Jurkat, Clone E6-1 (cell line): ENCODE results near the gene NUDT14. TPM values are rescaled to one million over a fixed set of nuclear protein-coding genes. Genes with fewer than 3 reads are reported as not detected.
A peak's percentile ranks its signal among the peaks of the same experiment; 100 is the strongest.

Experiments
- DNase-seq: peaks from one replicate; pipeline ENCODE4 v3.0.0-alpha.2; 2011; ENCODE audit warnings: low read depth, low spot score
- H3K4me3 ChIP-seq: 2 replicates; pipeline ENCODE4 v1.5.1; 2011; ENCODE audit warnings: mild to moderate bottlenecking, low read length, control low read depth, moderate library complexity
- polyA plus RNA-seq: library from polyadenylated mRNA; unstranded; fragments of >200 nt; gene quantifications from one replicate; pipeline ENCODE4 v1.2.1, GENCODE V29; 2012; ENCODE audit warnings: missing spikeins; ENCODE audit not compliant: insufficient read length, insufficient read depth

Gene NUDT14
- polyA plus RNA-seq = 41.0 TPM

DNA sequence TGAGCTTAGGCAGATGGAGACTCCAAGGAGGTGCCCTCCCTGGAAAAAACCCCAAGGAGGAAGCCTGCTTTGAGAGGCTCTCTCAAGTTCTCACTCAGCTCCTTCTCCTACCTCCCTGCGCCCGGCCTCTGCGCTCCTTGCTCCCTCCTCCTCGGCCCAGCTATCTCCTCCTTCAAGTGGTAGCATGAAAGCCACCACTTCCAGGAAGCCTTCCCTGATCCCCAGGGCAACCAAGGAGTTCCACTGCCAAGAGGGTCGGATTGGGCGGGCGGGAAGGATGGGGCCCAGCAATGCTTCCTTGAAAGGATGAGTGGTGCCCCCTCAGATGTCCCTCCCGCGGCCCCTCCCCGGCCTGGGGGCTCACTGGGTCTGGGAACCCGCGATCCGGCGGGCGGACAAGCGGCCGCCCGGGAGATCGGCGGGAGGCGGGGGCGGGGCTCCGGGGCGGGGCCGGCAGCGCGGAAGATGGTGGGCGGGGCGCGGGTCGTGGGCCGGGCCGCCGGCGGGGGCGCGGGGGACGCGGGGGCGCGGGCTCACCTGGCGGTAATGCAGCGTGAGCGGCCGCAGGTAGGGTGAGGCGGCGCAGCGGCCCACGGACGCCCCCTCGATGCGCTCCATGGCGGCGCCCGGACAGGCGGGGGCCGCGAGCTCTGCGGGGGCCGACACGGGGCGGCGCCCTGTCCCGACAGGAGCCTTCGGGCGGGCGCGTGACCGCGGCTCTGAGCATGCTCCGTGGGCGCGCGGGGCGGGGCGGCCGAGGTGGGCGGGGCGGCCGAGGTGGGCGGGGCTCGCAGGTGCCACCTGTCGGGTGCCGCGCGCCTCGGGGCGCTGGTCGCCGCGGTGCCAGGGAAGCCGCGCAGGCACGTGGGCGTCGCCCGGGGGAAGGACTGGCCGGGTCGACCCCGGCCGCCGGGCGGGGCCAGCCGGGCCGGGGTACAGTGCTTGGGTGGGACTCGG is at the start of gene NUDT14:
TSS of gene NUDT14 (minus strand) at position 721 of the 957 bp plus-strand sequence. CDS start at position 618, 103 bp downstream.
- peak within 1 kb of the TSS; percentile 56 for H3K4me3 ChIP-seq
- DNase-seq = no peak

DNA sequence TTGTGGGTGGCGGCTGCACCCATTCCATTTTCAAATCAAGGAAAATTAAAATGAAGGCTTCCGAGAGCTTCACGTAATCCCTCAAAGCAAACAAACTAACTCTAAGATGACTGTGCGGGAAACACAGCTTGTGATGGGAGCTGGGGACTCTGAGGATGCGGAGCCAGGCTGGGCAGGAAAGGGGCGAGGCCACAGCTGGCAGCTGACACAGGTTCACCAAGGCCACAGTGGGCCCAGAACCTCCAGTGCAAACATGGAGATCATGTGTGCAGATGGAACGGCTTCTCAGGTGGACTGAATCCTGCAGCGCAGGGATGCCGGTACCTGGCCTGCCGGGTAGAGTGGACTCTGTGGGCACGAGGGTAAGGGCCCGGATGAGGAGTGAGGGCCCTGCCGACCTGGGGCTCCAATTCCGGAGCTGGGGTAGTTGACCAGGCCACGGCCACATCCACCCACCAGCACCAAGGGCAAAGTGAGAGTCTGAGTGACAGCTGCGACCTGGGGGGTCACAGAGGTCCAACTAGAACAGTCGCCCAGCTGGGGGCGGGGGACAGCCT is 48.1 kb upstream of the NUDT14 start:
- H3K4me3 ChIP-seq = no peak overlapping the region
- no peak for DNase-seq

DNA sequence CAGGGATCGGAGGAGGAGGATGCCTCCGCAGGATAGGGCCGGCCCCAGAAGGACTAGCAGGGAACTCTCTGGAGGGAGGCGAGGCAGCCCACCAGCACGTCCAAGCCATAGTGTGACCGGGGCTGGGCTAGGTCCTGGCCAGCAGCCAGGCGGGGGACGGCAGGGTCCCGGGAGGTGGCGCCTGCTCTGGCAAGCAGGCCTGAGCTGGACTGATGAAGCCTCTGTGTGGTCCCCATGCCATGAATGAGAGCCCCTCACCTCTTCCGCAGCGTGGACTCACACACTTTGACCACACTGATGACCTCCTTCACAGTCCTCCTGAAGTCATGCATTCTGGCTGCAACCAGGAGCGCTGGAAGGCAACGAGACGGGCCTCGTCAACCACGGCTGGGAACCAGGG is 47.5 kb upstream of the NUDT14 start:
- no peak for DNase-seq
- H3K4me3 ChIP-seq = no peak overlapping the region

DNA sequence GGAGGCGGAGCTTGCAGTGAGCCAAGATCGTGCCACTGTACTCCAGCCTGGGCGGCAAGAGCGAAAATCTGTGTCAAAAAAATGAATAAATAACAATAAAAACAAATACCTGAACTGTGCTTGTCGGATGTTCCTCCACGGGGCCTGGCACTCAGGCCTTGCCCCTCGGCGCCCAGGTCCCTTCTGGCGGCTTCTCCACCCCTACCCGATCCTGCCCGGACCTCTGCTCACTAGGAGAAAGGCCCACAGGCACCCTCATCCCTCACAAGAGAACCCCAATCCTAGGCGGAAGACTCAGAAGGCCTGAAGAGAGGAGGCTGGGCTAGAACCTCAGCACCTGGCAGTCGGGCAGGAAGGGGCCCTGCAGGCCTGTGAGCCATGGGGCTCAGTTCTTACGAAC is 46.2 kb upstream of the NUDT14 start:
- DNase-seq = no peak
- no peak overlapping the region for H3K4me3 ChIP-seq

DNA sequence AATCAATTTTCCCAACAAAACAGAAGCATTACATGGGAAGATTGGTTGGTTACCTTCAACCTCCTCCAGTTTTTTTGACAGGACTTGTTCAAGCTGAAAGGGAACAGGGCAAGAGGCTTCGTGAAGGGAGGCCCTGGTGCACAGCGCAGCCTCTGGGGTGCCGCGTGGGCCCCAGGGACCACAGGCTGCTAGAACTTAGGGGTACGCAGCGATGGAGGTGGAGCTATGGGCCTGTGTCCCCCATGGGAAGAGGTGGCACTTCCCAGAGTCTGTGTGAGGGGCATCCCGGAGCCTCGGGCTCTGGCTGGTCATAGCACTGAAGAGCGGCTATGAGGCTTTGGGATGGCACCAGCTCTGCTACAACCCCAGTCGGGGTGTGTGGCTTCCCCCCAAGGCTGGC is 45.1 kb upstream of the NUDT14 start:
- DNase-seq = no peak
- H3K4me3 ChIP-seq = no peak overlapping the region

DNA sequence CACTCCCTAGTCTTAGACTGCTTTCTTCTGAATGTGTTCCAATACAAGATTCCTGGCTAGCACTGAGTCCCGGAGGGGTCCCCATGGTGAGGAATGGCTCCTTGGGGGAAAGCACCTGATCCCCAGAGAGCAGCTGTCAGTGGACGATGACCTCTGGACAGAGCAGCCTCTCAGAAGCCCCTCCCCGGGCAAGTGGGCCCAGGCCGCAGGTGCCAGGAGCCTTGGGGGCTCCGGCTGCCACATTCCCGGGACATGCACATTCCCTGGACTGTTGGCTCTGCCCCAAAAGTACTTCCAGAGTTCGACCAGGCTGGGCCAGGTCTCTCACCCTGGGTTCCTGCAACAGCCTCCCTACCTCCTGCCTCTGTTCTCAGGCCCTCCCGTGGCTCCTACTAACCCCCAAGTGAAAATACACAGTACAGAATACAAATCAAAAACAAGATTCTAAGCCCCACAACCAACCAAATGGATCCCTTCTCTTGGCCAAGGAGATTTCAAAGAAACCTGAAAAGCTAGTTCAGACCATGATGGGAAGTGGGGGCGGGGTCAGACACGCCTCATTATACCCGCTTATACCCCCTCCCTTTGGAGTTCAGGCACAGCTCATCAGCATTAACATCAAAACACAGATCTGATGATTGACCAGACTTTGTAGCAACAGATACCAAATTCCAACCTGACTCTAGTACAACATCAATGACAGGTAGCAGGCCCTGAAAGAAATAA is 43.9 kb upstream of the NUDT14 start:
- no peak overlapping the region for H3K4me3 ChIP-seq
- no peak for DNase-seq

DNA sequence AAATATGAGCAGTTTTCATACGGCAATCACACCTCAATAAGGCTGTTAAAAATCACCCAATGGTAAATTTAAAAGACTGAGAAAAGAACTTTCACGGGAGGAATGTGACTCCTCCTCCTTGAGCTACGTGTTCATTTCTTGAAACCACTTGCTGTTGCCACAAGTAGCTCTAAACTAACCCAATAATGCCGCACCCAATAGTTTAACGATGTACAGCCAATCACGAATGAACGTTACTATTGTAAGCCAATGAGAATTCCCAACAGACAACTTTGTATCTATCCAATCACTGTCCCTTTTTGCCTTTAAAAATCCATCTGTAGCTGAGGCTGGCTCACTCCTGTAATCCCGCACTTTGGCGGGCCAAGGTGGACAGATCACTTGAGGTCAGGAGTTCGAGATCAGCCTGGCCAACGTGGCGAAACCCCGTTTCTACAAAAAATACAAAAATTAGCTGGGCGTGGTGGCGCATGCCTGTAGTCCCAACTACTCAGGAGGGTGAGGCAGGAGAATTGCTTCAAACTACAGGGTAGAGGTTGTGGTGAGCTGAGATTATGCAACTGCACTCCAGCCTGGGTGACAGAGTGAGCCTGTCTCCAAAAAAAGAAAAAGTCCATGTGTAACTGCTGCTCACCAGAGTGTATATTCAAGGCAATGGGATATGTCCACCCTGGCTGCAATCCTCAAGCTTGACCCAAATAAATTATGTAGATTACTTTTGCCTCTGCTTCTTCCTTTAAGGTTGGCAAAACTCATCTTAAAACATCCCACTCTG is 42.8 kb upstream of the NUDT14 start:
- H3K4me3 ChIP-seq = no peak overlapping the region
- DNase-seq = no peak

DNA sequence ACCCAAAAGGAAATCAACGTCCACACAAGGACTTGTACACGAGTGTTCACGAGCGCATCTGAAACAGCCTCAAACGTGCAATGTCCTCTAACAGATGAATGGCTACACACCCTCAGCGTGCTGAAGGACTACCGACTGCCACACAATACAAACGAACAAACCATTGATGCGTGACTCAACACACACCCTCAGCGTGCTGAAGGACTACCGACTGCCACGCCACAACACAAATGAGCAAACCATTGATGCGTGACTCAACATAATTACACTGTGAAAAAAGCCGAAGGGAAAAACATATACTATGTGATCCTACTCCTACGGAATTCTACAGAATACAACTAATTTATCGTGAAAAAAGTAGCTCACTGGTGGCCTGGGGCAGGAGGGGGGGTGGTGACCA is 42.1 kb upstream of the NUDT14 start:
- no peak overlapping the region for H3K4me3 ChIP-seq
- no peak for DNase-seq

DNA sequence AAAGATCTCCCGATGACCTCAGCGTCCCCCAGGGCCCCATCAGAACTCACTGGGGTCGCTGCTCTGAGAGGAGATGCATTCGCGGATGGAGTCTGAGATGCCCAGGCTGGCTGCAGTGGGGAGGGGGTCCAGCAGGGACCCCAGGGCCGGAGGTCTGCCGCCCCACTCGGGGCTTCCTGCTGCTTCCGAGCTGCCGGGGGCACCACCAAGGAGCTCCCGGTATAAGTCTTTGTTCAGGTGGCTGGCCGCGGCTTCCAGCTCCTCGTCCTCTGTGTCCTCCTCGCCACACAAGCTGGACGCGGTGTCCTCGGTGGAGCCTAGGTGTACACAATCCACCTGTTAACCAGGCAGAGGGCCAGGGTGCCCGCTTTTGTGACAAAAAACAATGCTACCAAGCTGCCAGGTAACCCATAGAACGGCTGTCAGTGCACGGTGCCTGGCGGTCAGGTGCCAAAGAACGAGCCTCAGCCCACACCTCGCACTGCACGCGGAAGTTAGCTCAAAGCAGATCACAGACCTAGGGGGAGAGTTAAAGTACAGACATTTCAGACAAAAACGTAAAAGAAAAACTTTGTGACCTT is 40.6 kb upstream of the NUDT14 start:
- DNase-seq = no peak
- H3K4me3 ChIP-seq = no peak overlapping the region

DNA sequence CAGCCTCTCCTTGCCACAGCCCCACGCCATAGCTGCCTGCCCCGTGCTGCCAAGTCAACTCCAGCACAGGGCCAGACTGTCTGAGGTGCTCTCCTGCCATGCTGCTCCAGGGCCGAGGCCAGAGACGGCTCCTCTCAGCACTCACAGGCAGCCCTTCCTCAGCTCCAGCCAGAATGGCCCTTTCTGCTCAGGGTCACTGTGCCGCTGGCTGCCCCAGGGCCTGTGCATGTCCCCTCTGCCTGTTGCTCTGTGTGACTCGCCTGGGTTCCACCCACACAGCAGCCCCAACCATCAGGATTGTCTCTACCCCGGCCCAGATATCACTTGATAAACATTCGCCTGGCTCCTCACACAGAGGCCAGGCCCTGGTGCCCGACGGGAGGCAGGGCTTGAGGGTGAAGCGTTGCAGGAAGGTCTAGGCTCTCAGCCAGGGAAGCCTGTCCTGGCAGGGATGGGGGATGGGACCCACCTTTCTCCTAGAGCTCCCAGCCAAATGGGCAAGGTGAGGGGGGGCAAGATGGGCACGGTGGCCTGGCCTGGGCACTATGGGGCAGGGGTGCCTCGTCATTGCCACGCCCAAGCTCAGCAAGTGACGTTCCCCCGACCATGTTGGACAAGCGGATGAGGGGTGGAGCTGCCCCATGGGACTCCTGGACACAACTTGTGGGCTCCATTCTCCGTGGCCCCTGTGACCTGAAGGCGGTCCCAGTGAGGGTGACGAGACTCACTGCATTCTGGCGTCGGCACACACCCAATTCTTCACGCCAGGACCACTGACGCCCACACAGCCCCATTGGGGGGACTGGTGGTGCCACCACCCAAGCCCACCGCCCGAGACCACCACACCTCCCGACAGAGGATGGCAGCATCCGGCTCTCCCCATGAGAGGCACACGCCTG is 39.8 kb upstream of the NUDT14 start:
- DNase-seq = no peak
- H3K4me3 ChIP-seq = no peak overlapping the region

DNA sequence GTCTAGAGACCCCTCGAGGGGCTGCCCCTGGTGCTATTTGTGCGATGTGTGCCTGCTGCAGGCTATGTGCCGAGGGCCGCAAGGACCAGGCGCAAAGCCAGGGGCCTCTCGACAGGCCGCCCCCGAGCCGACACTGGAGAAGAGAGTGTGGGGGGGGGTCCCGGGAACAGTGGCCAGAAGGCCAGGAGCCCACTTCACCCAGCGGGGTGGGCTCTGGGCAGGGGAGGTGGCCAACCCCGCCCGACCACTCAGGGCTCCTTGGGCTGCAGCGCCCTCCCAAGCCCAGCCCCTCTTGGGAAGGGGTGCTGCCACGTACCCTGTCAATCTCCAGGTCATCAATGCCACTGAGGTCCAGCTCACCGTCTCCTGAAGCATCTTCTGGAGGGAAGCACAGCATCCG is 38.6 kb upstream of the NUDT14 start:
- DNase-seq = no peak
- H3K4me3 ChIP-seq = no peak overlapping the region

DNA sequence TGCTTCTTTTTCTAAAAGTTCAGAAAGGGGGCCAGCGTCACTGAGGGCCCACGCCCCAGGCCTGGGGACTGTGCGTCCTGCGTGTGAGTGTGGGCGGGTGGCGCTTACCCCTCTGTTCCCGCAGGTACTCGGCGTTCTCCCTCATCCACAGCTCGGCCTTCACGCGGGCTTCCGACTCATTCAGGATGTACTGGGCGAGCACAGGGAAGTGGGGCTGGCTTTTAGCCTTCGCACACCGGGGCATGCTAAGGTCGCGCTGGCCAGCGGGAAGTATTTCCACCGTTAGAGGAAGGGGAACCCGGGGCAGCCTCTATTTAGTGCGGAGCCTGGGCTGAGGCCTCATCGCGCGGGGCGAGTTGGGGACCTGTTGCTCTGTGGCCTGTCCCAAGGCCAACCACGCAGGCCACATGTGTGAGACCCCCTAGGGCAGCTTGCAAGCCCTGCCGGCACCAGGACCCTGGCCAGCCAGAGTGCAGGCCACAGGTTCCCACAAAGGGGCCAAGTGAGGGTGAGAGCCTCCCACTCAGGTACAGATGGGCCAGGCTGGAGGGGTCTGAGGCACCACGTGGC is 38.0 kb upstream of the NUDT14 start:
- DNase-seq = no peak
- H3K4me3 ChIP-seq = no peak overlapping the region

DNA sequence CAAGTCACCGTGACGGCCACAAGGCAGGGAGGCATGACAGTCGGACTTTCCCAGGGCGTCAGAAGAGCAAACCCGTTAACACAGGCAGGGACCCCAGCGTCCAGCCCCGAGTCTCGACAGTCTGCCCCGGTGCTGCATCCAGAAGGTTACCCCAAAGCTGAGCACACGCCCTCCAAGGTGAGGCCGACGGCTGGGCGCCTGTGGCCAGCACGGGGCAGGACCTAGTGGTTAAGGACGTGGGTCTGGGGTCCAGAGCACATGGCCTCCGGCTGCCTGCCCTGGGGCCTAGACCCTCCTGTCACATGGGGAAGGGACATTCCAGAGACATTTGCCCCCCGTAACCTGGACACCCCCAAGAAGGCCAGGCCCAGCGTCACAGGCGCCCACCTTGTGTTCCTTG is 37.5 kb upstream of the NUDT14 start:
- H3K4me3 ChIP-seq = no peak overlapping the region
- no peak for DNase-seq

DNA sequence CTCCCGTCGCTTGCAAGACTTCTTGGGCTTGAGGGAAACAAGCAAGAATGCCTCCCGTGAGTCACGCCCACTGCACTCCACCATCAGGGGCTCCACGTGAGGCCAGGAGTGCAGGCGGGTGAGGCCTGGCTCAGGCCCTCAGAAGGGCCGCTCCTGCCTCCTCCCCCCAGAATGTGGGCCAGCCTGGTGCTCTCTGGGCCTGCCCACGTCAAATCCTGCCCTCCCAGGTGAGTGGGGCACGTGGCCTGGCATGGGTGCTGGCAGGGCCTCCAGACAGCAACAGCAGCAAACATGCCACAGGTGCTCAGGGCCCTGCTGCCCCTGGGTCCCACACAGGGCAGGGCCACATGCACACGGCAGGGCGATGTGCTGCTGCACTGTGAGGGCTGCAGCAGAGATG is 36.7 kb upstream of the NUDT14 start:
- DNase-seq = no peak

DNA sequence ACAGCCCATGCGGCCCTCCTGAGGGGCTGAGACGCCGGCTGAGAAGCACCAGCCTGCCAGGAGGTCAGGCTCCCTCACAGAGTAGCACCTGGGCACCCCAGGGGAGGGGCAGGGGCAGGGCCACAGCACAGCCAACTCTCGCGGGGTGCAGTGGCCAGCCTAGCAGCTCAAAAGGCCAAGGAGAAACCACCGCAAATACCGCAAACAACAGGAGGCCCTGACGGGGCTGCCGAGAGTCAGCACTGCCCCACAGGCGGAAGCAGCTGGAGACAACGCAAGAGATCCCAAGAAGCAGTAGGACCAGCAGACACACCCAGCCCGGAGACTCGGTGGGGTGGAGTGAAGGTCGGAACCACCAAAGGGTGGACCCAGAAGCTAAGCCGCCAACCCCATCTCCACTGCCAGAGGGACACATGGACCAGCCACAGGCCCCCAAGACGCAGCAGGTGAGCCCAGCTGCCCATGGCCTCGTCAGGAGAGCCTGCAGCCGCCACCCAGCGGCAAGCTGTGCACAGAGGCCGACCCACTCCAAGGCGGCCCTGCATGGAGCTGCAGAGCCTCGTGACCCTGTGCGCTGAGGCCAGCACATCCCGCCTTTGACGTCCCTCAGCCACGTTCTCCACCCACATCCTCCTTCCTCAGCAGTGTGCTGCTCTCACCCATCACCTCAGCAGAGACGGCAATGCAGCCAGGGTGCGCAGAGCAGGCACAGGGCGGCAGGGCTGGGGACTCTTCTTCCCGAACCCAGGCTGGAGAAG is 35.6 kb upstream of the NUDT14 start:
- no peak for DNase-seq
- no peak overlapping the region for H3K4me3 ChIP-seq

More for the DNA sequence above, 36.7 kb upstream of the NUDT14 start:
- no peak overlapping the region for H3K4me3 ChIP-seq

DNA sequence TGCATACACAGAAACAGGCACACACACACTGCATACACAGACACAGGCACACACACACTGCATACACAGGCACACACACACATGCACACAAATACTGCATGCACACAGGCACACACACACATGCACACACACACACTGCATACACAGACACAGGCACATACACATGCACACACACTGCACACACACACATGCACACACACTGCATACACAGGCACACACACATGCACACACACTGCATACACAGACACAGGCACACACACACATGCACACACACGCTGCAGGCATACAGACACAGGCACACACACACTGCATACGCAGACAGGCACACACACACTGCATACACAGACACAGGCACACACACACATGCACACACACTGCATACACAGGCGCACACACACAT is 34.5 kb upstream of the NUDT14 start:
- no peak overlapping the region for H3K4me3 ChIP-seq
- DNase-seq = no peak

DNA sequence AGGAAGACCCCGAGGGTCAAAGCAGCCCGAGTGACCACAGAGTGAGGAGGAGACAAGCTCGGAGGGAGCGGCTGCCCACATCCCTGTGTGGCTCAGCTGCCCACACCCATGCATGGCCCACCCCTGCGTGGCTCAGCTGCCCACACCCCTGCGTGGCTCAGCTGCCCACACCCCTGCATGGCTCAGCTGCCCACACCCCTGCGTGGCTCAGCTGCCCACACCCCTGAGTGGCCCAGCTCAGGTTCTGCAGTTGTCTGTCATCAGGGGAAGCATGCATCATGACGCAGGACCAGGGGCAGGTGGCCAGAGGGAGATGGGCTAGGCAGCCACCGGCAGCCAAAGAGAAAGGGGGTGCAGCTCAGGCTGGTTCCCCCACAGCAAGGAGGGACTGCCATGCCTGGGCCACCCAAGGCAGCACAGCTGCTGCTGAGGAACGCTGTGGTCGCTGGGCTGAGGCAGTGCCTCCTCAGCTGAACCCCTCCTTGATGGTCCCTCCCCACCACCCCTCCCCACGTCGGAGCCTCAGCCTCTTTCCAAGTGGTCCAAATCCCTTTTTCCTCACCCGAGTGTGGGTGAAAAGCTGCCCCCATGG is 33.3 kb upstream of the NUDT14 start:
- H3K4me3 ChIP-seq = no peak overlapping the region
- no peak for DNase-seq
